Hepatocyte (in vitro differentiated cells): ENCODE results near the gene MAPK1. TPM values are rescaled to one million over a fixed set of nuclear protein-coding genes. Genes with fewer than 3 reads are reported as not detected.

Experiments used
- DNase-seq: peaks from one replicate; pipeline ENCODE4 v3.0.0-alpha.2; 2016; ENCODE audit warnings: low spot score
- H2AFZ ChIP-seq: fragments of 200-600 bp; sonication (generic); 2 replicates; pipeline ENCODE4 v1.6.0; 2016; ENCODE audit warnings: antibody characterized with exemption, mild to moderate bottlenecking
- H3K27ac ChIP-seq: fragments of 200-600 bp; sonication (generic); 2 replicates; pipeline ENCODE4 v1.5.1; 2016; ENCODE audit warnings: mild to moderate bottlenecking
- H3K27me3 ChIP-seq: fragments of 200-600 bp; sonication (generic); 2 replicates; pipeline ENCODE4 v1.6.1; 2016
- H3K36me3 ChIP-seq: fragments of 200-600 bp; sonication (generic); replicated peaks from 2 replicates; pipeline ENCODE4 v1.5.1; 2016; ENCODE audit warnings: low read depth; ENCODE audit not compliant: insufficient read depth
- H3K4me1 ChIP-seq: fragments of 200-600 bp; sonication (generic); 2 replicates; pipeline ENCODE4 v1.5.1; 2016; ENCODE audit warnings: mild to moderate bottlenecking, moderate library complexity; ENCODE audit not compliant: insufficient read depth
- H3K4me2 ChIP-seq: fragments of 200-600 bp; sonication (generic); 2 replicates; pipeline ENCODE4 v1.6.0; 2016
- H3K4me3 ChIP-seq: fragments of 200-600 bp; sonication (generic); 2 replicates; pipeline ENCODE4 v1.5.1; 2016; ENCODE audit warnings: mild to moderate bottlenecking
- H3K79me2 ChIP-seq: fragments of 200-600 bp; sonication (generic); 2 replicates; pipeline ENCODE4 v1.6.0; 2017; ENCODE audit warnings: mild to moderate bottlenecking
- H3K9me2 ChIP-seq: fragments of 200-600 bp; sonication (generic); replicated peaks from 2 replicates; pipeline ENCODE4 v1.6.0; 2017; ENCODE audit warnings: mild to moderate bottlenecking; ENCODE audit not compliant: insufficient read depth
- H3K9me3 ChIP-seq: fragments of 200-600 bp; sonication (generic); 2 replicates; pipeline ENCODE4 v1.5.1; 2016; ENCODE audit warnings: low read depth, mild to moderate bottlenecking
- H4K20me1 ChIP-seq: fragments of 200-600 bp; sonication (generic); 2 replicates; pipeline ENCODE4 v1.6.0; 2016; ENCODE audit warnings: mild to moderate bottlenecking; ENCODE audit not compliant: insufficient read depth, poor library complexity, severe bottlenecking
- CTCF ChIP-seq: fragments of 200-600 bp; sonication (generic); IDR thresholded peaks from 2 replicates; pipeline ENCODE4 v1.5.1; 2016; ENCODE audit warnings: antibody characterized with exemption, mild to moderate bottlenecking; ENCODE audit not compliant: poor library complexity
- EZH2 ChIP-seq: fragments of 200-600 bp; sonication (generic); IDR thresholded peaks from 2 replicates; pipeline ENCODE4 v1.6.1; 2016; ENCODE audit warnings: antibody characterized with exemption, mild to moderate bottlenecking, borderline replicate concordance
- EZH2phosphoT487 ChIP-seq: fragments of 200-600 bp; sonication (generic); IDR thresholded peaks from one replicate; pipeline ENCODE4 v1.6.1; 2018; ENCODE audit warnings: antibody characterized with exemption, mild to moderate bottlenecking, low read depth, moderate library complexity; ENCODE audit not compliant: unreplicated experiment, severe bottlenecking
- WGBS: methylation state at CpG from one replicate; pipeline ENCODE4 v1.1.6; 2016; ENCODE audit warnings: low lambda C conversion rate; ENCODE audit errors: missing lambda C conversion rate; 5-methylcytosine and 5-hydroxymethylcytosine counted together
- polyA plus RNA-seq: library from polyadenylated mRNA; unstranded; fragments of >200 nt; fragmentation: Nextera tagmentation; extraction: Ambion mirVana; gene quantifications from 2 replicates; pipeline ENCODE4 v1.2.1, GENCODE V29; 2016
- total RNA-seq: library from RNA; depleted of rRNA; stranded (reverse); fragments of >200 nt; gene quantifications from 2 replicates; pipeline ENCODE4 v1.2.3, GENCODE V29; 2014

The MAPK1 gene
- total and polyA plus RNA-seq, 2 experiments from 2014 or later = 52.2 to 74.5 TPM

GRCh38 chr22:21741790-21742189 lies 125.7 kb downstream of the MAPK1 start:
- Histone ChIP-seq H3K36me3 (no peaks in the 10 kb centered on the region), H3K4me3 (no peak overlapping the region), H3K4me2 (no peak overlapping the region), H3K27me3 (no peaks in the 10 kb centered on the region), H3K27ac (no peak overlapping the region), H3K9me2 (no peaks in the 10 kb centered on the region), H4K20me1 (no peaks in the 10 kb centered on the region), H3K9me3 (no peaks in the 10 kb centered on the region), H3K4me1 (no peaks in the 10 kb centered on the region), H2AFZ (no peak overlapping the region), H3K79me2 (no peaks in the 10 kb centered on the region)
- DNase-seq = no peak
- TF ChIP-seq EZH2phosphoT487 = no peak
- TF ChIP-seq EZH2 = no peak
- TF ChIP-seq CTCF = no peak
- 91% methylated on average over 6 of the region's 6 CpGs for whole genome bisulfite sequencing

- 89% methylated on average over 10 of the region's 10 CpGs for WGBS
Measured at GRCh38 chr22:21741059-21741458, 126.4 kb downstream of the MAPK1 start.

GRCh38 chr22:21739828-21740377 lies 127.5 kb downstream of the MAPK1 start:
- Histone ChIP-seq H3K27ac (no peak overlapping the region), H3K9me3 (no peaks in the 10 kb centered on the region), H3K4me3 (no peak overlapping the region), H3K9me2 (no peaks in the 10 kb centered on the region), H4K20me1 (no peaks in the 10 kb centered on the region), H3K79me2 (no peaks in the 10 kb centered on the region), H3K4me1 (peaks cover 3% of the 10 kb centered on the region), H3K36me3 (no peaks in the 10 kb centered on the region), H2AFZ (no peak overlapping the region), H3K27me3 (no peaks in the 10 kb centered on the region), H3K4me2 (no peak overlapping the region)
- 89% methylated on average over 5 of the region's 5 CpGs for WGBS
- TF ChIP-seq EZH2 = no peak
- TF ChIP-seq EZH2phosphoT487 = no peak
- TF ChIP-seq CTCF = no peak
- DNase-seq = no peak

More at GRCh38 chr22:21741059-21741458, 126.4 kb downstream of the MAPK1 start:
- H3K4me1 ChIP-seq = no peaks in the 10 kb centered on the region
- H4K20me1 ChIP-seq = no peaks in the 10 kb centered on the region
- no peak for DNase-seq
- H3K9me3 ChIP-seq = no peaks in the 10 kb centered on the region
- H3K4me2 ChIP-seq = no peak overlapping the region
- H3K27ac ChIP-seq = no peak overlapping the region
- no peaks in the 10 kb centered on the region for H3K9me2 ChIP-seq
- H3K4me3 ChIP-seq = no peak overlapping the region
- H2AFZ ChIP-seq = no peak overlapping the region
- TF ChIP-seq EZH2 (no peak), EZH2phosphoT487 (no peak), CTCF (no peak)
- H3K27me3 ChIP-seq = no peaks in the 10 kb centered on the region
- no peaks in the 10 kb centered on the region for H3K79me2 ChIP-seq
- H3K36me3 ChIP-seq = no peaks in the 10 kb centered on the region
